GM21529 (cell line): ENCODE measurements around the gene IFITM5.
"Not testable (repeated sequence)": the region's sequence is repeated elsewhere in the genome, so short reads cannot be mapped to it uniquely, and the experiment has no call there.

Experiments used
- ATAC-seq: cut with Tn5 transposase; IDR thresholded peaks from one replicate; pipeline ENCODE4 v1.9.1; 2021; ENCODE audit not compliant: unreplicated experiment

IFITM5 gene

DNA sequence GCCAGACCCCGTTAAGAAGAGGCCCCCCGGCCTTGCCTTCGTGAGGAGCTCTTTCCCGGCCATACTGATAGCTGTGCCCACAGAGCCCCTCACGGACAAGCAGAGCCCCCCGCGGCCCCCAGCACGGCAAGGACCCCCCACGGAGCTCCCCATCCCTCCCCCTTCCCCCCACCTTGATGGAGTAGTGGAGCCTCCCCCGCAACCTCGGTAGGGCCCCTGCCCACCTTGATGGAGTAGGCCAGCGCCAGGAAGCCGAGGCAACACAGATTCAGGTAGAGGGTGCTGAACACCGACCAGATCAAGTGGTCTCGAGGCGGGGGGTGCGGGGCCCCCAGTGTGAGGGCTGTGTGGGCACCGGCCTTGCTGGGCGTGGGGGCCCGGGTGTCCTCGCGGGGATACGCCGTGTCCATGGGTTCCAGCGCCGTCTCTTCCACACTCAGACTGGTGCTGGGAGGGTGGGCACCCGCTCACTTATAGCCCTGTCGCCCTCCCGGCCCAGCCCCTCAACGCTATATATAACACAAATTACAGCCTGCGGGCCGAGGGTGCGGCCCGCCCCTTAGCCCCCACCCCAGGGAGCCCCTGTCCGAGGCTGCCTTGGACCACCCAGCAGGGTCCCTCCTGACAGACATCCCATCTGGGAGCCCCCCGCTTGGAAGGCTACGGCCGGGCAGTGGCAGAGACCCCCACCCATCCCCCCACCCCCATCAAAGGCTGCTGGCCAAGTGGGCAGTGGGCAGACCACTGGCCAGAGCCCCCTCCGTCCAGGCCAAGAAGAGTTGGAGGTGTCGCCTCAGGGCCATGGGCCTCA lies at the start of gene IFITM5:
Gene IFITM5 (minus strand): TSS at position 446 of the 811 bp plus-strand sequence. CDS start 36 bp downstream, at position 410.
- ATAC-seq: no peak

DNA sequence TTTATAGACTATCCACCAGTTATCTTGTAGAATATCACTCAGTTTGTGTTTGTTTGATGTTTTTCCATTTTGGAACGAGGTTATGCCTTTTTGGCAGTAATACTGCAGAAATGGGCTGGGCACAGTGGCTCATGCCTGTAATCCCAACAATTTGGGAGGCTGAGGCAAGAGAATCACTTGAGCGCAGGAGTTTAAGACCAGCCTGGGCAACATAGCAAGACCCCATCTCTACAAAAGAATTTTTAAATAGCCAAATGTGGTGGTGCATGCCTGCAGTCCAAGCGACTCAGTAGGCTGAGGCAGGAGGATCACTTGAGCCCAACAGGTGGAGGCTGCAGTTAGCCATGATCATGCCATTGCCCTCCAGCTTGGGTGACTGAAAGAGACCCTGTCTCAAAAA lies 47.2 kb upstream of the IFITM5 start:
- no peak for ATAC-seq

DNA sequence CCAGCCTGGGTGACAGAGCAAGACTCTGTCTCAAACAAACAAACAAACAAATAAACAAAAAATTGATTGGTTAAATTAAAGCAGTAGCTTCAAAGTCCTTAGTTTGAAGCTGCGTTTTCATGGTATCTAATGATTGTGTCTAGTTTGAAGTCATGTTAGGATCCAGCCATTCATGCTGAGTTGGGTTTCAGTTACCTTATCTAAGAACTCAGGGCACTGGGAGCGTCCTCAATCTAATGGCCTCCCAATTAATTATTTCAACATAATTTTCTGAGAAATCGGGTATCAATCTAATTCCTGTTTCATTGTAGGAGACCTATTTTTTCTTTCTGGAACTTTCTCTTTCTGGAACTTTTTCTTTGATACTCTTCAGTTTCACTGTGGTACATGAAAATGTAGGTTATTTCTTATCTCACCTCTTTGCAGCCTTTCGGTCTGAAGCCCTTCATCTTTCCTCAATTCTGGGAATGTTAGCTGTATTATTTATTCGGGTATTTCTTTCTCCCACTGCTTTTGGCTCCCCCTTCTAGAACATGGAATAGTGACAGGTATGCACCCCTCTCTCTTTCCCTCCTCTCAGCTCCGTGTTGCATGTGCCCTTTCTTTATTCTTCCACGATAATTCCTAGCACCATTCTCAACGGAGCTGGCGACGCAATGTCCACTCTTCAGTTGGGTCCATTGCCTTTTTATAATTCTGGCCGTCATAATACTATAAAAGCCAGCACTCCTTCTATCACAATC lies 45.7 kb upstream of the IFITM5 start:
- ATAC-seq: no peak

DNA sequence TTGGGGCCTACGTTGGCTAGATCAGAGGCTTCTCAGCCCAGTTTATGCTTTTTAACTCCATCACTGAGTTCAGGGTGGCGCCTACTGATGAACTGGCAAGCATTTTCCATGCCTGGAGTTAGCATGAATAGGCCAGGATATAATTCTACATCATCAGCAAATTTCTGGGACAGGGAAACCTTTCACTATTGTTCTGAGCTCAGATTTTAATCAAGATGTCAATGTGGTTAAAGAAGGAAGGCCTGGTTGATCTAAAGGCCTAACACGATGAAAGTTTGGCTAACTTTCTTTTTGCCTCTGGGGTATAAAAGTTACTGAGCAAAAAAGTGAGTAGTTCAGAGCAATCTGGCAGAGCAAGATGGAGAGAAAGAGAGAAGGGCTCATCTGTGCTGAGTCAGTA lies 43.0 kb upstream of the IFITM5 start:
- ATAC-seq: no peak

DNA sequence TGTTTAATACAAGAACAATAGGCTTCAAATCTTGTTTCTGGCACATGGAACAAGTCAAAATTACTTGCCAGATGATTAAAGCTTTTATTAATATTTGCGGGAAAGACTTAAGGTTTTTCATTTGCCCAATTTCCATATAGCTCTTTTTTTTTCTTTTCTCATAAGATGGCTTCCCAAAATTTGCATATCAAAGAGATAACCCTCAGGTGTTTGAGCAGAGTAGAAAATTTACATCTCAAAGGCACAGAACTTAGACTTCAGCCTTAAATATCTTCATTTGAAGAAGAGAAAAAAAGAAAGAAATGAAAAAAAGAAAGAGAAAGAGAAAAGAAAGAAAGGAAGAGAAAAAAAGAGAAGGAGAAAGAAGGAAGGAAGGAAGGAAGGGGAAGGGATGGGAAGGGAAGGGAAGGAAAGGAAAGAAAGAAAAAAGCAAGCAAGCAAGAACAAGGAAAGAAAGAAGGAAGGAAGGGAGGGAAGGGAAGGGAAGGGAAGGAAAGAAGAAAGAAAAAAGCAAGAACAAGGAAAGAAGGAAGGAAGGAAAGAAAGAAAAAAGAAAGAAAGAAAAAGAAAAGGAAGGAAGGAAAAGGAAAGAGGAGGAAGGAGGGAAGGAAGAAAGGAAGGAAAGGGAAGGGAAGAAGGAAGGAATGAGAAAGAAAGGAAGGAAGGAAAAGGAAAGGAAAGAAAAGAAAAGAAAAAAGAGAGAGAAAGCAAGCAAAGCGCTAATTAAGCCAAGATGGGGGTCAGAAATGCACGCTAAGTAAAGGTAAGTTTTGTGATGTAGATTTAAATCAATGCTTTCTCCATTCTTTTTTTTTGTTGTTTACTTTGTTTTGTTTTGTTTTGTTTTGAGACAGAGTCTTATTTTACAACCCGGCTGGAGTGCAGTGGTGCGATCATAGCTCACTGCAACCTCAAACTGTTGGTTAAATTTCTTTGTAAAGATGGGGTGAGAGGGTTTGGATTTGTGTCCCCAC lies 41.5 kb upstream of the IFITM5 start:
- ATAC-seq: no peak

DNA sequence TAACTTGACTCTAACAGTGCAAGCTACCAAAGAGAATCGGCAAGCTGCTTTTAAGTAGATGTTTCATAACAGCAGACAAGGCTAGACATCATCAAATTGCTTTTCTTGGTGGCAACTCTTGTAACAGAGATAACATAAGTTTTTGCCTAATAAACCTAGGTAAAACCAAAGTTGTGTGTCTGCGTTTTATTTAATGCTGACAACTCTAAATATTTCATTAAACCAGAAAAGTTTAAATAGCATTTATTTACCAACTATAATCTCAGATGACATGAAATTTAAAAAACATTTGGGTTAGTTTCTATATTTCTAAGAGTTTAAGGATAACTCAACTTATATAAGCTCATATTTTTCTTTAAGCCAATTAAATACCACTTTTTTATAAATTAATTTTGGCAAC lies 40.6 kb upstream of the IFITM5 start:
- no peak for ATAC-seq

DNA sequence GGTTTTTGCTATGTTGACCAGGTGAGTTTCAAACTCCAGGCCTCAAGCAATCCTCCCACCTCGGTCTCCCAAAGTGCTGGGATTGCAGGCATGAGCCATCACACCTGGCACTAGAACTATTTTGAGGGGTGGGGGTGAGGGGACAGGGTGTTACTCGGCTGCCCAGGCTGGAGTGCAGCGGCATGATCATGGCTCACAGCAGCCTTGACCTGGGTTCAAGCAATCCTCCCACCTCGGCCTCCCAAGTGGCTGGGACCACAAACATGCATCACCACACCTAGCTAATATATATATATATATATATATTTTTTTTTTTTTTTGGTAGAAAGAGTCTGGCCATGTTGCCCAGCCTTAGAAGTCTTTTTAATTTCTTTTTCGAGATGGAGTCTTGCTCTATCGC lies 38.4 kb upstream of the IFITM5 start:
- no peak for ATAC-seq

DNA sequence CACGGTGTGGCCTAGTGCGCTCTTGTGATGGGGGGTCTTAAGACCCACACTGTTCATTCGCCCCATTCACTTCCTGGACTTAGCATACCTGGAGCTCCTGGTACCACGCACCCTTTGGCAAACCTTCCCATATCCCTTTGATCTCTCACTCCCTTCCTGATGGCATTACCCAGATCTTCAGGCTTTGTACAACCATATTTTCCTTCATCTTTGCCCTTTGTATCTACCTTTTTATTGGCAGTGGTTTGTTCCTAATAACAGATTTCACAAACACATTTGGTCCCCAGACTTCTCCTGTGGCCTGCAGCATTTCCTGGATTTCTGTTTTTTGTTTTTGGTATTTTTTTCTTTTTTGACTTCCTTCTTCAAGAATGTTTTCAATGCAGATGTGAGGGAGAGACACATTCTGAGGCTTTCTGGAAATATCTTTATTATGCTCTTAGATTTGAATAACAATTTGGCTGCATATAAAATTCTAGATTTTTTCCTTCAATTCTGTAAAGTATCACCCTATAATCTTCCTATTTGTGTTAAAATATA lies 37.4 kb upstream of the IFITM5 start:
- ATAC-seq: no peak

DNA sequence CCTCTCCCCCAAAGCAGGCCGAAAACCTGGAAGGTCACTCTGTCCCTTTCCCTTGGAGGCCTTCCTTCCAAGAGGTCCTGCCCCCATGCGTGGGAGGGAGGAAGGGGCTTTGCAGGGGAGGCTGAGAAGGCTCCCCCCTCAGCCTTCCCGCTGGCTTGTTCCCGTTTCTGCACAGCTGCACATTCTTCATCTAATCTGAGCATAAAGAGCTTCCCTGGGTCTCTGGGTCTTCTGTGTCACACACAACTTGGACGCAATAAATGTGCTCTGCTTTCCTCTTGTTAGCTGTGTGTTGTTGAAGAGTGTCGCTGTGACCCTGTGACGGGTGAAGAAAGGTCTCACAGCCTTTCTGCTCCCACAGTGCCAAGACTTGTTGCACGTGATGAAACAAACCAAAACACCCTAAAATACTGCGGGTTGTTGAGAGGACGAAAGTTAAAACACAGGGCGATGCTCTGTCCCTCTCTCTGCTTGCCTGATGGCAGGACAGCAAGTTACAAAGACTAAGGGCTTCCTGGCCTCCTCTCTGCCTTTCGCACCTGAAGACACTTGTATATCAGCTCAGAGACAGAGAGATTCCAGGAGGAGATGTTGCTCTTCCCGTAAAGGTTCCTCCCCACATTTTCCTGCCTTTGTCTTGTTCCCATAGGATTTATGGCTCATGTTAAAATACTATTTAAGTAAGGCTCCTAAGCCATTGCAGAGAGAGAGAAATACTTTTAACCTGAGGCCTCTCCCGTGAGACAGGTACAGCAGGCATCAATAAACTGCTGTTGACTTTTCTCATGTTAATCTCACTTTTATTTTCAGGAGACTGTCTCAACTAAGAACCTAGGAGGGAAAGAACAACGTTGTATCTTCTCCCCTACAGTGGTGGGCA lies 36.7 kb upstream of the IFITM5 start:
- ATAC-seq: no peak

DNA sequence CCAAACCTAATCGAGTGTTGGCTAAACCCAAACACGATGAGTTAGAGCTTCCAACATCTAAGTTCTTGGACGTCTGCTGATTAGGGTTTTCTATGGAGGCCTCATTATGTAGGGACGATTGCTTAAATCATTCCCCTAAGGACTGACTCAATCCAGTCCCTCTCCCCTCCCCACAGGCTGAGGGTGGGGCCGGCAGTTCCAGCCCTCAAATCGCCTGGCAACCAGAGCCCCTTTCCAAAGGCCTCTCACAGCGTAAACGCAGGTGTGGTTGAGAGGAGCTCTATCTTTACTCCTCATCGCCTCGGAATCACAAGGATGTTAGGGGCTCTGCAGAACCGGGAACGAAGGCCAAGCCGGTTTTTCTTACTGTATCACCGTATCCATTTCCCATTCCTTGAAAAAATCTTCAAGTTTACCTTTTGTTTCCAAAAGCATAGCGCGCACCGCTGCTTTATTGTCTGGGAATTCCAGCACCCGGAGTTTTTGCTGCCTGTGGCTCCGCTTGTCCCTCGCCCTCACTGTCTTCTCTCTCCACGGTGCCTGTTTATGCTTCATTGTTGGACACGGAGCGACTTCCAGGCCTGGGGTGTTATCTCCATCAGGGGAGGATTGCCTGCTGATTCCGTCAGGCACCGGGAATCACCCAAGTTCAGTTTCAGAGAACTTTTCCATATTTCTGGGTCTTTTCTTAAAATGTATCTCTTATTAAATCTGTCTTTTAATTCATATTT lies 35.1 kb upstream of the IFITM5 start:
- no peak for ATAC-seq

DNA sequence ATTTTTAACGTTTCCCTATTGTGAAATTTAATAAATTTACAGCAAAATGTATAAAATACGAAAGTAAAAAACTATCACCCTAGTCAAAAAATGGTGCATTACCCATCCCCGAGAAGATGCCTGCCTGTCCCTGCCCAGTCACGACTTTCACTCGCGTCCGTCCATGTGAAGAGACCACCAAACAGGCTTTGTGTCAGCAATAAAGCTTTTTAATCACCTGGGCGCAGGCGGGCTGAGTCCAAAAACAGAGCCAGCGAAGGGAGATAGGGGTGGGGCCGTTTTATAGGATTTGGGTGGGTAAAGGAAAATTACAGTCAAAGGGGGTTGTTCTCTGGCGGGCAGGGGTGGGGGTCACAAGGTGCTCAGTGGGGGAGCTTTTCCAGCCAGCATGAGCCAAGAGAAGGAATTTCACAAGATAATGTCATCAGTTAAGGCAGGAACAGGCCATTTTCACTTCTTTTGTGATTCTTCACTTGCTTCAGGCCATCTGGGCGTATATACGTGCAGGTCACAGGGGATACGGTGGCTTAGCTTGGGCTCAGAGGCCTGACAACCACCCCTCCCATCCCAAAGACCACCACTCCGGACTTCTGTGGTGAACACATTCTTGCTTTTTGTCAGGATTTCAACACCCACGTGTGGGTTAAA lies 34.4 kb upstream of the IFITM5 start:
- not testable (repeated sequence) for ATAC-seq

DNA sequence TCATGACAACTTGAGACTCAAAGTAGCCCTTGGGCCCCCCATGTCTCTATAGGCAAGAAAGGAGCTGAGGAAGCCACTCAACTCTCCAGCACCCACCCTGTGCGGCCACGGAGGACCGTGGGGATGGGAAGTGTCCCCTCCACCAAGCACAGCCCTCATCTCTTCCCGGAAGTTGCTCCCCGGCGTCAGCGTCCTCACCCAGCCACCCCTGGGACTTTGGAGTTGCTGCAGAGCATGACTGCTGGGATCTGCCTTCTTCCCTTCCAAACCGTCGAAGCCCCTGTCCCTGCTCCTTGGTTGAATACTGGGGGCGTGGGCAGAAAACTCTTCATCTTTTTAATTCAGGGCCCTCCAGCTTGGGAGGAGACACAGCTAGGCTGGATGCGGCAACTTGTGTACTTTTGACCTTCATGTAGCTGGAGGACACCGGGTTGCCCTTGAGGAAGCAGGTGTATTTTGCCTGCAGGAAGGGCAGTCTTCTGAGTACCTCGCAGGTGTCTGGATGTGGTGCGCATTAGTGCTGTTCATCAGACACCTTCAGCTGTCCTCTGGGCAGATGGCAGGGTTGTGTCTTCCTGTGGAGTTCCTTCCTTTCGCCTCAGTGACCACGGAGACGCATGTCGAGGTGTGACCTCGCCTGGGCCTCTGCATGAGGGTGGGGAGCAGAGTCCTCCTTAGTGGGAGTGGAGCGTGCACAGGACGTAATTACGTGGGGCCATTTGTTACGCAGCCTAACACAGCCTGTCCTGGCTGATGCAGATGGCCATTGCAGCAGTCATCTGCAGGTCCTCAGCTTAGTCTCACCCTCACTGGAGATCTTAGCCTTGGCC lies 33.5 kb upstream of the IFITM5 start:
- ATAC-seq: no peak

DNA sequence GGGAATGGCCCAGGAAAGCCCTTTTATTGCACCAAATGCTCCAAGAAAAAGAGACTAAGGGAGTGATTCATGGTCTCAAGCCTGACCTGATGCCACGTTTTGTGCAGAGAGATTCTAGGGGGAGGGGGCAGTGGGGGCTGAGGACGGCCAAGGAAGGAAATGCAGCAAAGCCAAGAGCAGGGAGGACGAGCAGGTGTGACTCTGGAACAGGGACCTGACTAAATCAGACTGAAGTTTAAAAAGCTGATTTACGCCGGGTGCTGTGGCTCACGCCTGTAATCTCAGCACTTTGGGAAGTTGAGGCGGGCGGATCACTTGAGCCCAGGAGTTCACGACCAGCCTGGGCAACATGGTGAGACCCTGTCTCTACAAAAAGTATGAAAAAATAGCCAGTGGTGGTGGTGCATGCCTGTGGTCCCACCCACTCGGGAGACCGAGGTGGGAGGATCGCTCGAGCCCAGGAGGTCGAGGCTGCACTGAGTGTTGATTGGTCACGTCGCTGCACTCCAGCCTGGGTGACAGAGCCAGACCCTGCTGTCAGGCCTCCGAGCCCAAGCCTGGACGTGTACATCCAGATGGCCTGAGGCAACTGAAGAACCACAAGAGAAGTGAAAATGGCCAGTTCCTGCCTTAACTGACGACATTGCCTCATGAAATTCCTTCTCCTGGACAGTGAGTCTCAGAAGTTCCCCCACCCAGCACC lies 32.2 kb upstream of the IFITM5 start:
- no peak for ATAC-seq

DNA sequence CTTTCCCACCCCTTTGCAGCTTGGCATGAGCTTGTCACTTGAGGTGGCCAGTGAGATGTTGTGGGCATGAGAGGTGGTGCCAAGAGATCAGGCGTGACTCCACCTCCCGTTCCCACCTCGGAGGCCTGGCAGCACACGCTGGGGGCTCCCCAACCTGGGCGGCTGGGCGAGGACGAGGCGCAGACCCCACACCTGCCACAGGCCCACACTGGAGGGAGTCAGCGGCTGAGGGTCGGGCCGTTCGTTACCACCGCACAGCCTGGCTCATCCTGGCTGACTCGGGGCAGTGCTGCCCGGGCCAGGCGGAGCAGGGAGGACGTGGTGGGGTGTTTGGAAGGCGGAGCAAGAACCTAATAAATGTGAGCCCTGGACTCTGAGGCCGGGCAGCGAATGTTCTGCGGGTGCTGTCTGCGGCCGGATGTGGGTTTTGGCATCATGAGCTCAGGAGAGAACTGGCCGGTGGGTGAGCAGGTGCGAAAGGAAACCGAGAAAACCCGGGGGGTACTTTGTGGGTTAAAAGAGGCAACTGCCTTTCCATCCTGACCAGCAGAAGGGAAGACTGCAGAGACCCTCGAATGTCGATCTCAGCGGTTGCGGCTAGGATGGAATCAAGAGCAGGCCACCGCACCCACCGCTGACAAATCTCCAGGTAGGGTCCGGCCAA lies 31.5 kb upstream of the IFITM5 start:
- no peak for ATAC-seq

DNA sequence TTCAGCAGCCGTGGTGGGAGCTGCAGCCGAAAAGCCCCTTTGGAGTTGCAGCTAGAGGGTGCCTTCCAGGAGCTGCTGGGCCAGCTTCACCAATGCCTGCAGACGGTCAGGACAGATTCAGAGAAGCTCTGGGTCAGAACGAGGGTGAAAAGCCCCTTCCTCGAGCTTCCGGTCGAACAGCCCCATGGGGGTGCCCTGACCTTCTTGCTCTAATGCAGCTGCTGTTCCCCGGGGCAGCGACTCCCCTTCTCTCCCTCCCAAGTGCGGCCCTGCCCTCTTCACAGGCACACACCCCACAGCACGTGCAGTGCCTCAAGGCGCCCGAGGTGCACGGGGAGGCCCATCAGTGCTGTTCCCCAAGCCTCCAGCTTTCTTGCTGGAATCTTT lies 31.0 kb upstream of the IFITM5 start:
- no peak for ATAC-seq

DNA sequence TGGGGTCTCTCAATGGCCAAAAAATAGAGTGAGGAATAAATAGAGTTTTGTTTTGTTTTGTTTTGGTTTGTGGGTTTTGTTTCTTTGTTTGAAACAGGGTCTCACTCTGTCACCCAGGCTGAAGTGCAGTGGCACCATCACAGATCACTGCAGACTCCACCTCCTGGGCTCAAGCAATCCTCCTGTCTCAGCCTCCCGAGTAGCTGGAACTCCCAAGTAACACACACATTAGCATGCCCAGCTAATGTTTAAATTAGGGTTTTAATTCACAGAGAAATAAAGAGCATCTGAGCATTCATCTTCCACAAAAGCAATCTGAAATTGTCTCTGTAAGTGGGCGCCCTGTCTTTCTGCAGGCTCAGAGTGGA lies 30.5 kb upstream of the IFITM5 start:
- no peak for ATAC-seq
